ENCODE data around the gene RPL39.
A peak's percentile ranks its signal among the peaks of the same experiment; 100 is the strongest.
"Not testable (repeated sequence)": the region's sequence is repeated elsewhere in the genome, so short reads cannot be mapped to it uniquely, and the experiment has no call there.

The RPL39 gene

GRCh38 chrX:119791437-119792231 lies at the start of gene RPL39:
Gene RPL39, minus strand, starts transcription at chrX:119791630. Its CDS starts 54 bp downstream, at chrX:119791576.
- DNase-seq, result peak; percentile 87

- no peak for DNase-seq
These were observed 42.5 kb upstream of the RPL39 start for GRCh38 chrX:119833905-119834304.

- DNase-seq, result no peak
These were observed 37.0 kb upstream of the RPL39 start for GRCh38 chrX:119828446-119828845.

- no peak for DNase-seq
These were observed 35.0 kb upstream of the RPL39 start for GRCh38 chrX:119826399-119826959.

GRCh38 chrX:119824221-119824620 lies 32.8 kb upstream of the RPL39 start:
- not testable (repeated sequence) for DNase-seq

GRCh38 chrX:119821703-119822102 lies 30.3 kb upstream of the RPL39 start:
- peak; percentile 78 for DNase-seq

GRCh38 chrX:119817130-119817690 lies 25.8 kb upstream of the RPL39 start:
- DNase-seq, result no peak

- no peak for DNase-seq
These were observed 24.9 kb upstream of the RPL39 start for GRCh38 chrX:119816300-119816699.

GRCh38 chrX:119809185-119809666 lies 17.8 kb upstream of the RPL39 start:
- no peak for DNase-seq

- DNase-seq, result not testable (repeated sequence)
These were observed 17.0 kb upstream of the RPL39 start for GRCh38 chrX:119808461-119808860.

GRCh38 chrX:119802546-119802945 lies 11.1 kb upstream of the RPL39 start:
- DNase-seq, result no peak

- no peak for DNase-seq
These were observed 10.1 kb upstream of the RPL39 start for GRCh38 chrX:119801253-119802221.

- DNase-seq, result peak; percentile 53
These were observed 423 bp downstream of the RPL39 start for GRCh38 chrX:119790977-119791436.

GRCh38 chrX:119784747-119785446 lies 6.5 kb downstream of the RPL39 start:
- DNase-seq, result peak; percentile 58

- no peak for DNase-seq
These were observed 8.4 kb downstream of the RPL39 start for GRCh38 chrX:119783026-119783425.

- no peak for DNase-seq
These were observed 12.6 kb downstream of the RPL39 start for GRCh38 chrX:119778829-119779228.

- no peak for DNase-seq
These were observed 15.8 kb downstream of the RPL39 start for GRCh38 chrX:119775517-119776238.

GRCh38 chrX:119769388-119769787 lies 22.0 kb downstream of the RPL39 start:
- not testable (repeated sequence) for DNase-seq

GRCh38 chrX:119768436-119768835 lies 23.0 kb downstream of the RPL39 start:
- DNase-seq, result not testable (repeated sequence)

- DNase-seq, result no peak
These were observed 27.5 kb downstream of the RPL39 start for GRCh38 chrX:119763836-119764387.

- no peak for DNase-seq
These were observed 28.2 kb downstream of the RPL39 start for GRCh38 chrX:119763181-119763580.
